GM20000 (cell line): ENCODE data around the gene TMC8.
A peak's percentile ranks its signal among the peaks of the same experiment; 100 is the strongest.

Experiments used
- DNase-seq: peaks from one replicate; pipeline ENCODE4 v3.0.0; 2012; ENCODE audit warnings: low spot score
- CTCF ChIP-seq: IDR thresholded peaks from 2 replicates; pipeline ENCODE4 v1.5.1; 2012; ENCODE audit warnings: mild to moderate bottlenecking, control low read depth; ENCODE audit errors: extremely low read depth, missing control alignments

Gene TMC8

GRCh38 chr17:78140169-78141051 lies 9.8 kb downstream of the TMC8 start:
- TF ChIP-seq CTCF, result no peak
- DNase-seq, result peak; percentile 96

DNA sequence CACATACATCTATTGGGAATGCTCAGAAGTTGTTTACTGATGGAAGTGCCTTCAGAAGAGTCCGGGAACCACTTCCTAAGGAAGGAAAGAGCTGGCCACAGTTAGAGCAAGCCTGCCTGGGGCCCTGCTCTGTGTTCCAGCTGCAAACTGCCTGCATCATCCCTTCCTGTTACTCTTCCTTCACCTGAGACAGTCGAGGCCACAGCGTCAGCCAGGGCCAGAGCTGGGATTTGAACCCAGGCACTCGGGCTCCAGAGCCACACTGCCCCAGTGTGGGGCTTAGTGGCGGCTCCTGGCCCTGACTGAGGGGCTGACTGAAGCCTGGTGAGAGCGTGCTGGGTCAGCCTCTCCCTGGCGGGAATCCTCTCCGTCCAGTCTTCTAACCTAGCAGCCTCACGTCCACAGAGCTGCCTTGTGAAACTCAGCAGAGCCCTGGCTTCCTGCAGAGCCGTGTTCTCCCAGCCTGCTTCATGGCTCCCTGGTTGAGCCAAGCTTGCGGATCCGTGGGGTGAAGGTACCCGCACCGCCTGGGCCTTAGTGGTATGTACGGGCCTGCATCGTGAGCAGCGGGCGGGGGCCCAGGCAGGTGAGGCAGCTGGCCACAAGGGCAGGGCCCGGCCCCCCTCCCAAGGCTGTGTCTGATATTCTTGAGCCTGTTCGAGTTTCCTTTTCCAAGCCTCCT lies 11.0 kb downstream of the TMC8 start:
- no peak for TF ChIP-seq CTCF

DNA sequence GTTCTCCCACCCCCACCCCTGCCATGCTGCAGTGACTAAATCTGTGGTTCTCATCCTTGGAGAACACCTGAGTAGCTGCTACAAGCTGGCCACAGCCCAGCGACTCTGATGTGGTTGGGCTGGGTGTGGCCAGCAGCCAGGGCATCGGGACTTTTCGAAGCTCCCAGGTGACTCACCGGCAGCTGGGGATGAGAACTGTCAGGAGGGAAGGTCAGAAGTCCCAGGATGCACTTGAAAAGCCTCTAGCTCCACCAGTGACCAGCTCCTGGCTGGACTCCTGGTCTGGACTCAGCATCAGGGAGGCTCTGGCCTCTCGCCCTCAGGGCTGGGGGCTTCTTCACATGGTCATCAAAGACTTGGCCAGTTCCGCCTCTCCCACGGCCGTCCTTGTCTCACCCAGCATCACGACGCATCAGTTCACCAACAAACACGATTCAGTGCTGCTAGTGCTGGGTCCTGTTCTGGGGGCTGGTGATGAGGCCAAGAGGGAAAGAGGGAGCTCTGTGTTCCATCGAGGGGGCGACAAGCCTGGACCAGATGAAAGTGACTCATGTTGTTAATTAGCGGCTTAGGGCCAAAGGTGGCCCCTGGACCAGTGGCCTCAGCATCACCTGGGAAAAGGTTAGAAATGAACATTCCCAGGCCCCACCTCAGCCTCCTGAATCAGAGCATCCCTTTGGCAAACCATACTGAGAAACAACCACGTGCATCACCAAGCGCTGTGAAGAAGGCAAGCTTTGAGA lies 11.7 kb downstream of the TMC8 start:
- TF ChIP-seq CTCF, result no peak
- DNase-seq, result no peak

More for the DNA sequence above, 11.0 kb downstream of the TMC8 start:
- no peak for DNase-seq

DNA sequence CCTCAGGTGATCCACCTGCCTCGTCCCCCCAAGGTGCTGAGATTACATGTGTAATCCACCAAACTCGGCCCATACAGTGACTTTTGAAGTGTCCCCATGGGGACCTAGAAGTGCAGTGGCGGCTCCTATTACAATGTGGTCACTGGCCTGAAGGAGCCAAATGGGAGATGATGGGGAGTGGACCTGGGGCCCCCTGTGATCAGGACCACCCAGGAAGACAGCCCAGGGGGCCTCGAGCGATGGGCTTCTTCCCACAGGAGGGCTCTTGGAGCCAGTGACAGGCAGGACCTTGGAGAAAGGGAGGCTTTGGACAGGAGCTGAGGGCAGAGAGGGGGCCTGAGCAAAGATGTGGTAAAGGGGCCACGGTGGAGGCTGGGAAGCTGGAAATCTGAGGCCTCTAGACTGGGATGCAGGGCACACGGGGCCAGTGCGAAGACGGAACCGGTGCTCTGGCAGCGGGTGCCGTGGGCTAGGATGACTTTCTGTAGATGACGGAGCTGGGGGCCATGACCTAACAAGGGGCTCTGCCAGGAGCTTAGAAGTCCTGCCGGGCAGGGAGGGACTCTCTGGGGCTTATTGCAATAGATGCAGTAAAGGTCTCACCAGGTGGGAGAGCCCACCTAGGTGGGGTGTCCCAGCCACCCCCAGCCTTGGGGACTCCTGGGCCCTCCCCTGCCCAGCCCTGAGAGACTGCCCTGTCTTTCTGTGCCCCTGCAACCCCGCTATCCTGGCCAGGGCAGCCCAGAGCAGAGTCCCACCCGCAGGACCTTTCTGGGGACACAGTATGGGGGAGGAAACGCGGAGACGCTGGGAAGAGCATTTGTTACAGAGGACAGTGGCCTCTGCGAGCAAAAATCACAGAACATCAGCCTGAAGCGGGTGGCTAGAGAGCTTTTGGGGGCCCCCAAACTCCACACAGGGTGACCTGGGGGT lies 12.9 kb downstream of the TMC8 start:
- TF ChIP-seq CTCF, result no peak
- no peak for DNase-seq

DNA sequence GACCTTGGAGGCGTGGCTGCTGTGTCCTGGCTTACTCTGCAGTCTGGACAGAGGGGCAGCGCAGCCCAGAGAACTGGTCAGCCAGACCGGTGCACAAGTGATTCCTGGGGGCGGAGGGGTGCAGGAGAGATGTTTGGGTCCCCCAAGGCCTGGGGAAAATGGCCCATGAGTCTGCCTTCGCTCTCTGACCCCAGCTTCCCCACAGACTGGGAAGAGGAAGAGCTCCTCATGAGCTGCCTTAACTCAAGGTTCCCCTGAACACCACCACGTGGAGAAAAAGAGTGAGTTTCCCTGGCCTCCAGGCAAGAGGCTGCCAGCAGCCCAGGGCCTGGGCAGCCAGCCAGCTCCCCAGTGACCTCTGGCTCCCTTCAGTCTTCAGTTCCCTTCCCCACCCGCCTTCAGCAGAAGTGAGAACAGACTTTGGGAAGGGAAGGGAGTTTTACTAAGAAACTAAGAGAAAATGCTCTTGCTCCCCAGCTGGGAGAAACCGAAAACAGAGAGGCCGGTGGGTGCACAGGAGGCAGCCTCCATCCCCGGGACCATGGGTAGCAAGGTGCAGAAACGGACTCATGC lies 13.7 kb downstream of the TMC8 start:
- TF ChIP-seq CTCF, result no peak
- no peak for DNase-seq

DNA sequence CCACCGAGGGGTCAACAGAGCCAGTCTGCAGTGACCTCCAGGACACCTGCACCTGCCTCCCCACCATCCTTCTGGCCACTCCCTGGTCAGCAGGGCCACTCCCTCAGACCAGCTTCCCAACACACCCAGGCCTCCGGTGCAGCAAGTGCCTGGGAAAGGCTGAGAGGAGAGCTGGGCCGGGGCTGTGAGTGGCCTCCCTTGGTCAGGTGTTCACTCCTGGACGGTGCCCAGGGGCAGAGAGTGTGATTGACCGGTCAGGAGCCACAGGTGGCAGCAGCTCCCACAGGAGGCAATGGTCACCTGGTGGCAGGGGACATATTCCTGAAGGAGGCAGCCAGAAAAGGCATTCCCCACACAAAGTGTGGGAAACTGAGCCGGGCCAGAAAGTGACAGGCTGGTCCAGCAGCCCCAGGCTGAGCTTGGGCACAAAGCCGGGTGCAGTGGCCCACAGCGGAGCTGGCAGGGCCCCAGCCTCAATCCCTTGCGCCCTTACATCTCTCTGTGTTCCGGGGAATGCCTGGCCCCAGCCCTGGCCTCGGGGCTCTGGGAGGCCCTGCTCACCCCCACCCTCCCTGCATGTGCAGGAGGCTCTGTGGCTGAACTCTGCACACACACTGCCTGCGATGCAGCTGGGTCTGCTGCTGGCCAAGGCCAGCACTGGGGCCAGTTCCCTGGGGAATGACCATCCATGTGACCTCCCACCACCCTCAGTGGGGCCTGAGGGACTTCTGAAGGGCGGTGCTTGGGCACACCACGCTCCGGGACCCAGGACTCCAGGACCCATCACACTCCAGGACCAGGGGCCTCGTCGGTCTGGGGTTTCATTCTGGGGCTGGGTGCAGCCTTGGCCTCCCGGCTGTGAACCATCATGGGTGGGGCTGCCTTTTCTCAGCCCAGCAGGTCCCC lies 14.4 kb downstream of the TMC8 start:
- TF ChIP-seq CTCF, result no peak
- no peak for DNase-seq
